ENCODE data around the gene ROS1. TPM values are rescaled to one million over a fixed set of nuclear protein-coding genes. Genes with fewer than 3 reads are reported as not detected.

The ROS1 gene
- total RNA-seq, 1 experiment from 2014 or later: not detected

GRCh38 chr6:117328005-117328389 is 97.7 kb downstream of the ROS1 start:
- Histone ChIP-seq H4K20me1 (ENCODE audit: control insufficient read depth, insufficient read depth, insufficient read length) (no peaks in the 10 kb centered on the region), H4K8ac (replicated peaks; ENCODE audit: insufficient read length, low read depth, low read length) (no peak overlapping the region), H2AFZ (ENCODE audit: low read length) (no peak overlapping the region), H3K23ac (ENCODE audit: insufficient read length, low read depth, low read length) (no peak overlapping the region), H2BK15ac (ENCODE audit: low read depth, low read length) (no peak overlapping the region), H3K23me2 (ENCODE audit: insufficient read length, low read depth, low read length, poor library complexity, severe bottlenecking) (no peaks in the 10 kb centered on the region), H2AK5ac (ENCODE audit: insufficient read length, low read length) (no peak overlapping the region), H3K27me3 (ENCODE audit: insufficient read depth, low read length) (no peaks in the 10 kb centered on the region), H2BK120ac (ENCODE audit: low read depth, low read length, poor library complexity, severe bottlenecking) (no peak overlapping the region), H3K4me1 (ENCODE audit: insufficient read depth, low read length) (no peaks in the 10 kb centered on the region), H3K56ac (ENCODE audit: insufficient read length, low read depth, low read length) (no peak overlapping the region), H3T11ph (ENCODE audit: low read length) (no peak overlapping the region), H3K14ac (ENCODE audit: insufficient read depth, low read length) (no peak overlapping the region), H3K79me2 (ENCODE audit: insufficient read depth, low read length) (no peaks in the 10 kb centered on the region), H3K18ac (ENCODE audit: insufficient read length, low read depth, low read length) (no peak overlapping the region), H3K9me3 (ENCODE audit: control insufficient read depth, low read depth, low read length) (no peaks in the 10 kb centered on the region), H3K27ac (ENCODE audit: insufficient read length, low read depth, low read length) (no peak overlapping the region), H3K79me1 (ENCODE audit: insufficient read depth, low read depth, low read length, poor library complexity, severe bottlenecking) (no peaks in the 10 kb centered on the region), H4K5ac (ENCODE audit: insufficient read length, low read depth, low read length) (no peak overlapping the region), H2BK20ac (ENCODE audit: low read depth, low read length, poor library complexity, severe bottlenecking) (no peak overlapping the region), H3K4ac (ENCODE audit: low read depth, low read length) (no peak overlapping the region), H2BK12ac (ENCODE audit: insufficient read length, low read depth, low read length) (no peak overlapping the region), H3K9ac (ENCODE audit: extremely low read depth, insufficient read length, low read length) (no peak overlapping the region), H4K91ac (ENCODE audit: insufficient read length, low read depth, low read length) (no peak overlapping the region), H3K4me2 (ENCODE audit: insufficient read depth, insufficient read length, low read length) (no peak overlapping the region), H2BK5ac (ENCODE audit: insufficient read length, low read length) (no peak overlapping the region)
- Mint-ChIP-seq H3K27me3 (ENCODE audit: low read depth) (no peaks in the 10 kb centered on the region; the same call in 1 of the 2 replicates), H3K4me1 (no peaks in the 10 kb centered on the region), H3K27ac (no peak overlapping the region), H3K9me3 (peaks cover 0 to 8% of the 10 kb centered on the region in 2 experiments; a peak in 4 of 5 replicates), H3K4me3 (no peak overlapping the region), H3K36me3 (ENCODE audit: insufficient read depth in 1 of 3, low read depth in 3 of 3) (peaks cover 0 to 6% (median 0%) of the 10 kb centered on the region in 3 experiments; a peak in 1 of 7 replicates)
- DNase-seq: no peak
- no peak for TF ChIP-seq CTCF (conservative IDR thresholded peaks at IDR 0.05)
